SK-N-SH treated with all-trans-retinoic acid at 6 μM for 48 hours (cell line): ENCODE data around the gene PILRA.

Experiments
- ARNTL ChIP-seq: fragments of 450-650 bp; formaldehyde crosslinking; IDR thresholded peaks from 2 replicates; pipeline ENCODE4 v1.5.0; 2020; ENCODE audit warnings: low read depth, mild to moderate bottlenecking, moderate library complexity, borderline replicate concordance
- BACH2 ChIP-seq: fragments of 250-450 bp; sonication (Bioruptor Pico); IDR thresholded peaks from 2 replicates; pipeline ENCODE4 v1.9.0; 2021; ENCODE audit warnings: mild to moderate bottlenecking, borderline replicate concordance
- ESRRG ChIP-seq: fragments of 250-450 bp; sonication (Bioruptor Pico); IDR thresholded peaks from 2 replicates; pipeline ENCODE4 v1.6.1; 2021; ENCODE audit warnings: mild to moderate bottlenecking
- OSR1 ChIP-seq: fragments of 250-450 bp; sonication (Bioruptor Pico); IDR thresholded peaks from 2 replicates; pipeline ENCODE4 v1.8.0; 2022; ENCODE audit warnings: moderate library complexity, mild to moderate bottlenecking, inconsistent platforms
- RARB ChIP-seq: fragments of 250-450 bp; sonication (Bioruptor Pico); IDR thresholded peaks from 2 replicates; pipeline ENCODE4 v1.8.0; 2021; ENCODE audit warnings: mild to moderate bottlenecking, moderate library complexity
- ZC3H10 ChIP-seq: fragments of 250-450 bp; sonication (Bioruptor Pico); IDR thresholded peaks from 2 replicates; pipeline ENCODE4 v1.5.1; 2021; ENCODE audit warnings: mild to moderate bottlenecking, moderate library complexity
- ZFP3 ChIP-seq: fragments of 250-450 bp; sonication (Bioruptor Pico); IDR thresholded peaks from 2 replicates; pipeline ENCODE4 v1.5.0; 2020; ENCODE audit warnings: mild to moderate bottlenecking, moderate library complexity
- ZFP30 ChIP-seq: fragments of 450-650 bp; formaldehyde crosslinking; IDR thresholded peaks from 2 replicates; pipeline ENCODE4 v1.5.0; 2022; ENCODE audit warnings: mild to moderate bottlenecking, moderate library complexity
- ZNF8 ChIP-seq: fragments of 450-650 bp; formaldehyde crosslinking; IDR thresholded peaks from 2 replicates; pipeline ENCODE4 v1.5.0; 2020; ENCODE audit warnings: mild to moderate bottlenecking, moderate library complexity
- TF ChIP-seq, protein P1 (sequence below): fragments of 250-450 bp; sonication (Bioruptor Pico); IDR thresholded peaks from 2 replicates; pipeline ENCODE4 v1.5.1; 2020; ENCODE audit warnings: low read depth, mild to moderate bottlenecking, moderate library complexity
- TF ChIP-seq, protein P2 (sequence below): fragments of 250-450 bp; sonication (Bioruptor Pico); IDR thresholded peaks from 2 replicates; pipeline ENCODE4 v1.5.0; 2020; ENCODE audit warnings: mild to moderate bottlenecking, moderate library complexity
- TF ChIP-seq, protein P3 (sequence below): fragments of 250-450 bp; sonication (Bioruptor Pico); IDR thresholded peaks from 2 replicates; pipeline ENCODE4 v1.8.0; 2020; ENCODE audit warnings: mild to moderate bottlenecking, moderate library complexity, borderline replicate concordance
- TF ChIP-seq, protein P4 (sequence below): fragments of 250-450 bp; sonication (Bioruptor Pico); IDR thresholded peaks from 2 replicates; pipeline ENCODE4 v1.8.0; 2021; ENCODE audit warnings: low read depth, mild to moderate bottlenecking, moderate library complexity, borderline replicate concordance

DNA sequence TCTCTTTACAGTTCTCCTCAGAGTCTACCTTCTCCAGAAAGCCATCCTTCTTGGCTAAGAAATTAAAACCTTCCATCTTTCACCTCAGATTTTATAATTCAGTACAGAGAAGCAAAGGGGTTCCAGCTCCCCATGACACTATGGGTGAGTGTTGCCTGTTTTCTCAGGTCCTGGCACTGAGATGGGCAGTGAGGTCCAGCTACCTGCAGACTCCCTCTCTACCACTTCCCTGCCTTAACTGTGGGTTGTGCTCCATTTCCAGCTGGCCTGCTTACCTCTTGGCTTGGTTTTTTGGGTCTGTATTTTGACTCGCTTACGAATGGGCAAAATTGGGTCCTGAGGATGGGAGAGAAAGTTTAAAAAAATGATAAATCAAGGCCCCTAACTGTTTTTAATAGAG, 29.0 kb downstream of the PILRA start:
- TF ChIP-seq ZNF8 (CRISPR knock-in tag) (no peak), BACH2 (CRISPR knock-in tag) (no peak), RARB (CRISPR knock-in tag) (no peak), OSR1 (CRISPR knock-in tag) (no peak), ZFP3 (no peak), ESRRG (CRISPR knock-in tag) (no peak), ARNTL (CRISPR knock-in tag) (no peak), ZFP30 (CRISPR knock-in tag) (no peak), ZC3H10 (no peak)
- TF ChIP-seq, protein P1, sequence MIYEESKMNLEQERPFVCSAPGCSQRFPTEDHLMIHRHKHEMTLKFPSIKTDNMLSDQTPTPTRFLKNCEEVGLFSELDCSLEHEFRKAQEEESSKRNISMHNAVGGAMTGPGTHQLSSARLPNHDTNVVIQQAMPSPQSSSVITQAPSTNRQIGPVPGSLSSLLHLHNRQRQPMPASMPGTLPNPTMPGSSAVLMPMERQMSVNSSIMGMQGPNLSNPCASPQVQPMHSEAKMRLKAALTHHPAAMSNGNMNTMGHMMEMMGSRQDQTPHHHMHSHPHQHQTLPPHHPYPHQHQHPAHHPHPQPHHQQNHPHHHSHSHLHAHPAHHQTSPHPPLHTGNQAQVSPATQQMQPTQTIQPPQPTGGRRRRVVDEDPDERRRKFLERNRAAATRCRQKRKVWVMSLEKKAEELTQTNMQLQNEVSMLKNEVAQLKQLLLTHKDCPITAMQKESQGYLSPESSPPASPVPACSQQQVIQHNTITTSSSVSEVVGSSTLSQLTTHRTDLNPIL (CRISPR knock-in tag) = no peak
- TF ChIP-seq, protein P2, sequence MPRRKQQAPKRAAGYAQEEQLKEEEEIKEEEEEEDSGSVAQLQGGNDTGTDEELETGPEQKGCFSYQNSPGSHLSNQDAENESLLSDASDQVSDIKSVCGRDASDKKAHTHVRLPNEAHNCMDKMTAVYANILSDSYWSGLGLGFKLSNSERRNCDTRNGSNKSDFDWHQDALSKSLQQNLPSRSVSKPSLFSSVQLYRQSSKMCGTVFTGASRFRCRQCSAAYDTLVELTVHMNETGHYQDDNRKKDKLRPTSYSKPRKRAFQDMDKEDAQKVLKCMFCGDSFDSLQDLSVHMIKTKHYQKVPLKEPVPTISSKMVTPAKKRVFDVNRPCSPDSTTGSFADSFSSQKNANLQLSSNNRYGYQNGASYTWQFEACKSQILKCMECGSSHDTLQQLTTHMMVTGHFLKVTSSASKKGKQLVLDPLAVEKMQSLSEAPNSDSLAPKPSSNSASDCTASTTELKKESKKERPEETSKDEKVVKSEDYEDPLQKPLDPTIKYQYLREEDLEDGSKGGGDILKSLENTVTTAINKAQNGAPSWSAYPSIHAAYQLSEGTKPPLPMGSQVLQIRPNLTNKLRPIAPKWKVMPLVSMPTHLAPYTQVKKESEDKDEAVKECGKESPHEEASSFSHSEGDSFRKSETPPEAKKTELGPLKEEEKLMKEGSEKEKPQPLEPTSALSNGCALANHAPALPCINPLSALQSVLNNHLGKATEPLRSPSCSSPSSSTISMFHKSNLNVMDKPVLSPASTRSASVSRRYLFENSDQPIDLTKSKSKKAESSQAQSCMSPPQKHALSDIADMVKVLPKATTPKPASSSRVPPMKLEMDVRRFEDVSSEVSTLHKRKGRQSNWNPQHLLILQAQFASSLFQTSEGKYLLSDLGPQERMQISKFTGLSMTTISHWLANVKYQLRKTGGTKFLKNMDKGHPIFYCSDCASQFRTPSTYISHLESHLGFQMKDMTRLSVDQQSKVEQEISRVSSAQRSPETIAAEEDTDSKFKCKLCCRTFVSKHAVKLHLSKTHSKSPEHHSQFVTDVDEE (CRISPR knock-in tag) = no peak
- TF ChIP-seq, protein P3, sequence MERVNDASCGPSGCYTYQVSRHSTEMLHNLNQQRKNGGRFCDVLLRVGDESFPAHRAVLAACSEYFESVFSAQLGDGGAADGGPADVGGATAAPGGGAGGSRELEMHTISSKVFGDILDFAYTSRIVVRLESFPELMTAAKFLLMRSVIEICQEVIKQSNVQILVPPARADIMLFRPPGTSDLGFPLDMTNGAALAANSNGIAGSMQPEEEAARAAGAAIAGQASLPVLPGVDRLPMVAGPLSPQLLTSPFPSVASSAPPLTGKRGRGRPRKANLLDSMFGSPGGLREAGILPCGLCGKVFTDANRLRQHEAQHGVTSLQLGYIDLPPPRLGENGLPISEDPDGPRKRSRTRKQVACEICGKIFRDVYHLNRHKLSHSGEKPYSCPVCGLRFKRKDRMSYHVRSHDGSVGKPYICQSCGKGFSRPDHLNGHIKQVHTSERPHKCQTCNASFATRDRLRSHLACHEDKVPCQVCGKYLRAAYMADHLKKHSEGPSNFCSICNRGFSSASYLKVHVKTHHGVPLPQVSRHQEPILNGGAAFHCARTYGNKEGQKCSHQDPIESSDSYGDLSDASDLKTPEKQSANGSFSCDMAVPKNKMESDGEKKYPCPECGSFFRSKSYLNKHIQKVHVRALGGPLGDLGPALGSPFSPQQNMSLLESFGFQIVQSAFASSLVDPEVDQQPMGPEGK (CRISPR knock-in tag) = no peak
- TF ChIP-seq, protein P4, sequence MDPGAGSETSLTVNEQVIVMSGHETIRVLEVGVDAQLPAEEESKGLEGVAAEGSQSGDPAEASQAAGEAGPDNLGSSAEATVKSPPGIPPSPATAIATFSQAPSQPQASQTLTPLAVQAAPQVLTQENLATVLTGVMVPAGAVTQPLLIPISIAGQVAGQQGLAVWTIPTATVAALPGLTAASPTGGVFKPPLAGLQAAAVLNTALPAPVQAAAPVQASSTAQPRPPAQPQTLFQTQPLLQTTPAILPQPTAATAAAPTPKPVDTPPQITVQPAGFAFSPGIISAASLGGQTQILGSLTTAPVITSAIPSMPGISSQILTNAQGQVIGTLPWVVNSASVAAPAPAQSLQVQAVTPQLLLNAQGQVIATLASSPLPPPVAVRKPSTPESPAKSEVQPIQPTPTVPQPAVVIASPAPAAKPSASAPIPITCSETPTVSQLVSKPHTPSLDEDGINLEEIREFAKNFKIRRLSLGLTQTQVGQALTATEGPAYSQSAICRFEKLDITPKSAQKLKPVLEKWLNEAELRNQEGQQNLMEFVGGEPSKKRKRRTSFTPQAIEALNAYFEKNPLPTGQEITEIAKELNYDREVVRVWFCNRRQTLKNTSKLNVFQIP (CRISPR knock-in tag) = no peak
